Dedifferentiated amniotic fluid mesenchymal stem cell (primary cell): ENCODE measurements around the gene DOCK10.
A peak's percentile ranks its signal among the peaks of the same experiment; 100 is the strongest.

ENCODE experiments used
- DNase-seq: peaks from one replicate; pipeline ENCODE4 v3.0.0-alpha.2; 2016; ENCODE audit errors: extremely low spot score

The DOCK10 gene

DNA sequence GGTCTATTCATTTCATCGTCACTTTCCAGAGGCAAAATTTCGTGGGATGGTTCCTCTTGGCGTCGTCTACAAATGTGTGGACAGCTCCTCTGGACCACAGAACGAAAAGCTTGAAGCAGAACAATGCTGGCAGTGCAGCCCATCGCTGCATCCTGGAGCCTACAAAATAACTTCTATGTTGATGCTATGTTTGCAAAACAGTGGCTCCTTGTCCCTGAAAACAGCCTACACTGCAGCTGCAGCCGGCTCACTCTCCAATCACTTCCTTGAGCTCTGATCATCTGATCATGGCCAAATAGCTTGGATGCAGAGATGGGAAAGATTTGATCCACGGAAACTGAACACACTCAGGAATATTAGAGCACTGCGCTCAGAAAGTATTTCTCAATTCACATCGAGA is 60.0 kb downstream of the DOCK10 start:
- DNase-seq = no peak

DNA sequence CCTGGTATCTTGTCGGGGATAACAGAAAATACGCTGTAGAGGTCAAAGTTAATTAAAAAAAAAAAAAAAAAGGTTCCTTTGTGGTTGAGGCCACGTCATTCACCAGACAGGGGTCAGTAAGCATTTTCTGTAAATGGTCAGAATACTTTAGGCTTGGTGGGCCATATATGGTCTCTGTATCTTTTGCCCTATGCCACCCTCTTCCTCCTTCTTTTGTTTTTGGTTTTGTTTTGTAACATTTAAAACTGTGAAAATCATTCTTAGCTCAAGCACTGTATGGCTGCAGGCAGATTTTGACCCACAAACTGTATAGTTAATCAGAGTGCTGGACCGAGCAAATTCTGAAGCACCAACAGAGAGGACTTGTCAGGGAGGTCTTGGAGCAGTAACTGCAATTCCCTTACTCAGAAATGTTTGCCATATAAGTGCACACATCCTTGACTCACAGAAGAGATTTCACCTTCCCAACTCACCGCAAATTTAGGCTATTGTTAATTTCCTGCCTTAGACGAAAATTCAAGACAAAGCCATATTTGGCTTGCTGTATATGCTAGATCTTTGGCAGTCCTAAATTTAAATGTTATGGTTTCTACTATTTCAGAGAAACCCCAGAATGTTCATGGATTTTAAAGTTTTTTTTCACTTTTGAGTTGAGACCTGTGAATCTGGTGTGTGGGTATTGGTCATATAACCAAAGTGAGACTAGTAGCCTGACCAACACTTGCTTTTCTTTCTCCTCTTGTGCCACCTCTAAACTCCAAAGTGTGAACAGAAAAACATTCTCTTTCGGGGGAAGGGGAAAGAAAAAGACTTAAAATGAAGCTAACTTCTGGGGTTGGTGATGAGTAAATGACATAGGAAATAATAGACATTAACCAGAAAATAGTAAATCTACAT is 65.4 kb downstream of the DOCK10 start:
- no peak for DNase-seq

DNA sequence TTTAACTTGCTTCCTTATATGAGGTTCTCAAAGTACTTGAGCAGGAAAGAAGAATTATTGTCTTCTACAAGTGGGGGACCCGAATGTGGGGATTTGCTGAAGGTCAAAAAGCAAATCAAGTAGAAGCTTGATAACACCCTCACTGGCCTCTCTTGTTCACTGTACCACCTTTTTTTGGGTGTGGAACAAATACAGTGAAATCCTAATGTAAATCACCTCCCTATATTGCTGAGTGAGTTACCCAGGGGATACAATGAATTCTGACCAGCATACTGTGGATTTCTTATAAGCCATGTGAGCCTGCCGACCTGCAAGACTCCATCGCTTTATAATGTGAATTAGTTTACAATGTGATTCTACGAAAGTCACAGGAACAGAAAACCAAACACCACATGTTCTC is 66.5 kb downstream of the DOCK10 start:
- DNase-seq = no peak

GRCh38 chr2:224973112-224974016 is 68.9 kb downstream of the DOCK10 start:
- DNase-seq = peak; percentile 51

DNA sequence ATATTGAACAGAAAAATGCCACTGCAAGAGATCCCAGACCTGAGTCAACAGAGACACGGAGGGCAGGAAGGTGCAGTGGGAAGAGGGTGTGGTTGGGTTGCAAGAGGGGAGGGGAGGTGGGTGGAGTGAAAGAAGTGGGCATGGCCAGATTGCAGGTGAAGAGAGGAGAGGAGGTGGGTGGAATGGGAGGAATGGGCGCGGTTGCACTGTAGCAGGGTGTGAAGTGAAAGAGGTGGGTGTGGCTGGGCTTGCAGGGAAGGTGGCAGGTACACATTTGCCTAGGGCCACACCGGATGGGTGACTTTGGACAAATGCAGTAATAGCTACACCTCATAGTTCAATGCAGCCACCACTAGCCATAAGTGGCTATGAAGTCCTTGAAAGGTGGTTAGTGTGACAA is 71.1 kb downstream of the DOCK10 start:
- DNase-seq = no peak

GRCh38 chr2:224970311-224970710 is 72.0 kb downstream of the DOCK10 start:
- DNase-seq = no peak

- no peak for DNase-seq
Measured at GRCh38 chr2:224969633-224970260, 72.5 kb downstream of the DOCK10 start.

GRCh38 chr2:224969095-224969494 is 73.2 kb downstream of the DOCK10 start:
- DNase-seq = no peak

- no peak for DNase-seq
Measured at GRCh38 chr2:224968051-224968450, 74.2 kb downstream of the DOCK10 start.

DNA sequence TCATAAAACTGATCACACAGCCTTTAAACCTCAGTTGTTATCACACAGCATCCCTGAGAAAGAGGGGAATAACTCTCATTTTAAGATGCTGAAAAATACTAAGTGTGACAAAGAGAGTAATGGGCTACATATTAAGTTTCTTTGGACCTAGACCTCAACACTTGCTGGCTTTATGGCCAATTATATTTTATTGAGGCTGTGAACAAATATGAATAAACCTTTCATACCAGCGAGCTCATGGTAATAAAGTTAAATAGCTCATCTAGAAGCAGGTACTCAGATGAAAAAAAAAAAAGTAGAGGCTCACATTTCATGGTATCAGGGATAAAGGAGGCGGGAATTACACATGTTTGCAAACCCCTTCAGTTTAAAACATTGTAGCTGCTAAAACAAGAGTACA is 75.7 kb downstream of the DOCK10 start:
- no peak for DNase-seq

DNA sequence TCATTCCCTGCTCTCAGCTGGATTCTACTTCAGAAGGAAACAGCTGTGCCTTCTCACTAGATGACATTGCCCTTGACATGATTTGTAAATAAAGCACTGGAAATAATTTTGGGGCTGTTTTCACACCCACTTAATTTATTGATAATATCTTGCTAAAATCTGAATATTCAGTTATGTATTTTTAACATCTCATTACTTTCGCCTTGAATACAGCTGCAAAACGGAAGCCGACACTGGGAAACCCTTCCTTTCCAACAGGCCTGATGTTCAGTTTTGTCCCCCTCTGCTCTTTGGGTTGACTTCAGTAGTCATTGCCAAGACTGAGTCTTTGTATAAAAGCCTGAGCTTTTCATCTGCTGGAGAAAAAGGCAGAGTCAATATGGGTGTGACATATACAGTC is 82.7 kb downstream of the DOCK10 start:
- DNase-seq = no peak

DNA sequence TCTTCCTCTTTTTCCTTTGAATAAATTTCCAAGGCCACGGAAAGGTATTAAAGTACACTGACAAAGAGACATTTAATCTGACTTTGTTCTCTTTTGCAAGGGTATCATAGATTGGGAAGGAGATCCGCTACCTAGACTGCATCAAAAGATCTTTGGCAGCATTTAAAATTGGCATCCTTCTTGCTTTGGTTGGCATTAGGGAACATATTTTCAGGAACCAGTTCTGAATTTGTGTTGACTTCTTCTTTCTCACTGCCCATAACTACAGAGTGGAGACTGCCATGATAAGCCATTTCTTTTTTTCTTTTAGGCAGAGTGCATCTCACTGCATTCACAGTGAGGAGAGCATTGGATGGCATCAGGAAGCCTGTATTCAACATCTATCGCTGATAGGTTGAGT is 83.4 kb downstream of the DOCK10 start:
- DNase-seq = peak; percentile 19

GRCh38 chr2:224958462-224958857 is 83.8 kb downstream of the DOCK10 start:
- DNase-seq = peak; percentile 71

DNA sequence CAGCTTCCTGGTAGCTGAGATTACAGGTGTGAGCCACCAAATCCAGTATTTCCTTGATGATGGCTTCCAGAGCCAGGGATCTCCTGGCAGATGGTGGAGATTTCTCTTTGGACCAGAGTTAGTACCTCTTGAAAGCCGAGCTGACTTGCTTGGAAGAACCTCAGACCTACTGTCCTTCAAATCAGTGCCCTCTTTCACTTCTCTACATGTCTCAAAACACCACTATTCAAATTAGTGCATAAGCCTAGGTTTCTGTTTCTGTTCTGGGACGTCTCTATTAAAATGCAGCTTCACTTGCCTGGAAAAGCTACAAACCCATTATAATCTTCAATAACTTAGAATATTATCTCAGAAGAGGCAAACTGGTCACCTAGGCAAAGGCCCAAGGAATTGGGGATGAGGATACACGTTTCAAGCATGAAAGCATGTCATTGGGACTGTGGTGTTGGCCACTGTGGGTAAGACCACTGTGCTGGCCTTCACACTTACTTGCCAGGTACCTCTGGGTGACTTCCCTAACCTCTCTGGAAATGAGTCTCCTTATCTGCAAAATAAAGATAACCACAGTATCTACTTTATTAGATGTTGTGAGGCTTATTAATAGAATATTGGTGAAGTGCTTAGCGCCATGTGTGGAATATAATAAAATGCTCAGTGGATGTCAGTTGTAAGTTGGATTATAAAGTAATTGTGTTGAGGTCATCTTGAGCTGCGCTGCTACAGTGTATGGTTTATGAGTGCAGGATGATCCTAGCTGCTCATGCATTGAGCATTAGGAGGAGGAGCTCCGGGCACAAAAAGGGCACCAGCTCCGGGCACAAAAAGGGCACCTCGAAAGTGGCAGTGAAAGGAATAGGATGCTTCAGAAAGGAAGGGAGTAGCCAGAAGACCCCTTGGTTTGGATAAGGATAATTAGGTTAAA is 84.5 kb downstream of the DOCK10 start:
- no peak for DNase-seq

DNA sequence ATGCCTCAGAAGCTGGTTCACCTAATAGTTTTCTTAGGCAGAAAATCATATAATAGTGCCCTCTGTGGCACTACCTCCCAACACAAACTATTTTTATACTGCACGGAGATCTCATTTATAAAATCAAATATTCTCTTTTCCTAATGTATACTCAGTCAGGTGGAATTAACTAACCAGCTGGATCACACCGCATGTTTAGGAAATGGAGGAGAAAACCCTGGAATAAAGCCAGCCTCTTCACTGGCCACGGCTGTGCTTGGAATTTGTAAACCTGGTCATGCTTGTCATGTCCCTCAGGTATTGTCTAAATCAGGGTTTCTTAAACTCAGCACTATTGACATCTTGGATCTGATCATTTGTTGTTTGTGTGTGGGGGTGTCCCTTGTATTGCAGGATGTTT is 85.6 kb downstream of the DOCK10 start:
- no peak for DNase-seq

DNA sequence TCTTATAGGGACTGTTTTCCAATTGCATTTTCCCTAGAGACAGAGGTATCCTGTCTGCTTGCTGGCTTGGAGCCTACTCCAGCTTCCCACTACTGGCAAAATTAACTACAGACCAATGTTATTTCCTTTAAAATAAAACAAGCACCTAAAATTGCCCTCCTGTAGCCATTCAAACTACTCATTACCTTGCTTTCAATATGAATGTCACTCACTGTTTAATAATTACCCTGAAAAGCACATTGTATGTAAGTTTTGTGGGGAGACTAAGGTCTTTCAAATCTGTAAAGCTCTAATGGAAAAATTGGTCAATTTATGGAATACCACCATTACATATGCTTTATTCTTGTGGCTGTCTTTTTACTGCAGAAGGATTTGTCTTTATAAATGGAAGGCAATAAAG is 87.3 kb downstream of the DOCK10 start:
- no peak for DNase-seq

DNA sequence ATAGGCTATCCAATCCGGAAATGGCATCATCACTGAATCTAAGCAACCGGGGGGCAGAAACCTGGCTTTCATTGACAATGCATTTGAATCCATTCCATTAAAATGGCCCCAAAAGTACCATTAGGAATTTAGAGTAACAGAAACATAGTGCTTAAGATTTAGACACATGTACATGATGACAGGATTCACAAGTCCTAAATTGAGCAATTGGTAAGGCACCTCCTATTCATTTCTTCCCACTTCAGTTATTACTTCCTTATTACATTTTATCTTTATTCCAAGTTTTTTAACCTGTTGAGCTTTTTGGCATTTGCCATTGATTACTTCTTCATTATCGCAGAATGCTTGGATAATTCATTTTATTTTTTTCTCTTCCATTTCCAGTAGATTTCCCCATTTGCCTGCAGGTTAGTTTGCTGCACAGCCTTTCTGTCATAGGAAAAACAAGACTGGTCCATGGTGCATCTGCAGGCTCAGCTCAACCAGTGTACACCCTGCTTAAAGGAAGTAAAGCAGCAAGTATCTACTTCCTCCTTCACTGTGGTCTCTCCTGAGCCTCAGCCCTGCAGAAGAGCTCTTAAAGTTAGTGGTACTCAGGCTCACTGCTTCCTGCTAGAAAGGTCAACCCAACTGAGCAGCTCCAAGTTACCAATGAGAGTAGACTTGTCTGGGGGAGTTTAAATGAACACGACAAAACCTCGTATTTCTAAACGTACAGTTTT is 89.2 kb downstream of the DOCK10 start:
- no peak for DNase-seq

GRCh38 chr2:224951723-224952481 is 90.4 kb downstream of the DOCK10 start:
- no peak for DNase-seq

GRCh38 chr2:224948859-224949258 is 93.4 kb downstream of the DOCK10 start:
- DNase-seq = peak; percentile 32

GRCh38 chr2:224948005-224948404 is 94.3 kb downstream of the DOCK10 start:
- DNase-seq = no peak
